ENCODE data around the gene C3orf52. TPM values are rescaled to one million over a fixed set of nuclear protein-coding genes. Genes with fewer than 3 reads are reported as not detected.
A peak's percentile ranks its signal among the peaks of the same experiment; 100 is the strongest.

Gene C3orf52
- total and polyA plus RNA-seq, 10 of the 15 experiments (the other 5 are each of a cell fraction or from before 2014, with no cell fraction given) = 0.15 to 1.9 (median 0.73) TPM

DNA sequence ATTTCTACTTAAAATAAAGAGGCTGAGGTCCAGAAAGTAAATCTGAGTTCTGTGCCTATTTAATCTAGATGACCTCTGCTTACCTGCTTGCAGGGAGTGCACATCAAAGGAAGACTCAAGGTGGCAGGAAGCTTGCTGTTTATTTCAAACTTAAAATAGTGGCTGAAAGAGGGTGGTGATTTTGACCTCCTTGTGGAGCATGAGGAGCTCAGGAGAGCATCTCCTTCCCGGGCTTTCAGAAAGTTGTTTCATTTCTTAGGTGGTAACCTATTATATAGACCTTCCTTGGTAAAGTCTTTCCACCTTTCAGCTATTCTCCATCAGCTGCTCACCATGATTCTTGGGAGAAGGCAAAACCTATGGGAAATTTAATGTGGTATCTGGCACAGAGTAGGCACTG, 46.4 kb downstream of the C3orf52 start (continued):
- TF ChIP-seq TARDBP (IDR thresholded peaks at IDR 0.05; ENCODE audit: borderline replicate concordance) (no peak), POLR2AphosphoS2 (IDR thresholded peaks at IDR 0.05; ENCODE audit: low read depth, low read length) (peak; percentile 13; the same call in 1 of the 2 replicates), HDAC6 (IDR thresholded peaks at IDR 0.05; ENCODE audit: unreplicated experiment) (no peak), TCF3 (IDR thresholded peaks at IDR 0.05; ENCODE audit: borderline replicate concordance, insufficient read depth, low read depth, low read length) (no peak), MTA3 (IDR thresholded peaks at IDR 0.05; ENCODE audit: borderline replicate concordance, low read length) (no peak), SIX5 (IDR thresholded peaks at IDR 0.05; ENCODE audit: low read depth, low read length, severe bottlenecking) (peak; percentile 1), SMAD1 (IDR thresholded peaks at IDR 0.05; ENCODE audit: low read depth, partially characterized antibody) (no peak), POU2F2 (IDR thresholded peaks at IDR 0.05; ENCODE audit: borderline replicate concordance, low read depth, low read length) (no peak), RBBP5 (conservative IDR thresholded peaks at IDR 0.05) (no peak), SMAD5 (IDR thresholded peaks at IDR 0.05; ENCODE audit: low read depth) (0 out of 2 replicates have a peak, but pooled peaks have one; percentile 11), ESRRA (IDR thresholded peaks at IDR 0.05; ENCODE audit: low read length) (no peak), CHD4 (IDR thresholded peaks at IDR 0.05) (no peak), RELB (IDR thresholded peaks at IDR 0.05; ENCODE audit: low read depth) (no peak), SUZ12 (IDR thresholded peaks at IDR 0.05; ENCODE audit: unreplicated experiment) (no peak), TCF7 (IDR thresholded peaks at IDR 0.05; ENCODE audit: borderline replicate concordance) (0 out of 2 replicates have a peak, but pooled peaks have one; percentile 25), ZNF207 (IDR thresholded peaks at IDR 0.05; ENCODE audit: borderline replicate concordance) (no peak), ETV6 (conservative IDR thresholded peaks at IDR 0.05 in 1 of 2, IDR thresholded peaks at IDR 0.05 in 1 of 2; ENCODE audit: borderline replicate concordance in 1 of 2, low read depth in 1 of 2) (no peak), RAD21 (IDR thresholded peaks at IDR 0.05; ENCODE audit: insufficient read depth, low read depth, low read length) (0 out of 2 replicates have a peak, but pooled peaks have one; percentile 3), EED (IDR thresholded peaks at IDR 0.05; ENCODE audit: low read depth) (no peak), ATF2 (IDR thresholded peaks at IDR 0.05; ENCODE audit: low read length) (no peak), ZNF217 (IDR thresholded peaks at IDR 0.05) (no peak), SUPT20H (IDR thresholded peaks at IDR 0.05; ENCODE audit: borderline replicate concordance, control insufficient read depth, low read depth, low read length) (no peak)
- TF ChIP-seq, protein P1, sequence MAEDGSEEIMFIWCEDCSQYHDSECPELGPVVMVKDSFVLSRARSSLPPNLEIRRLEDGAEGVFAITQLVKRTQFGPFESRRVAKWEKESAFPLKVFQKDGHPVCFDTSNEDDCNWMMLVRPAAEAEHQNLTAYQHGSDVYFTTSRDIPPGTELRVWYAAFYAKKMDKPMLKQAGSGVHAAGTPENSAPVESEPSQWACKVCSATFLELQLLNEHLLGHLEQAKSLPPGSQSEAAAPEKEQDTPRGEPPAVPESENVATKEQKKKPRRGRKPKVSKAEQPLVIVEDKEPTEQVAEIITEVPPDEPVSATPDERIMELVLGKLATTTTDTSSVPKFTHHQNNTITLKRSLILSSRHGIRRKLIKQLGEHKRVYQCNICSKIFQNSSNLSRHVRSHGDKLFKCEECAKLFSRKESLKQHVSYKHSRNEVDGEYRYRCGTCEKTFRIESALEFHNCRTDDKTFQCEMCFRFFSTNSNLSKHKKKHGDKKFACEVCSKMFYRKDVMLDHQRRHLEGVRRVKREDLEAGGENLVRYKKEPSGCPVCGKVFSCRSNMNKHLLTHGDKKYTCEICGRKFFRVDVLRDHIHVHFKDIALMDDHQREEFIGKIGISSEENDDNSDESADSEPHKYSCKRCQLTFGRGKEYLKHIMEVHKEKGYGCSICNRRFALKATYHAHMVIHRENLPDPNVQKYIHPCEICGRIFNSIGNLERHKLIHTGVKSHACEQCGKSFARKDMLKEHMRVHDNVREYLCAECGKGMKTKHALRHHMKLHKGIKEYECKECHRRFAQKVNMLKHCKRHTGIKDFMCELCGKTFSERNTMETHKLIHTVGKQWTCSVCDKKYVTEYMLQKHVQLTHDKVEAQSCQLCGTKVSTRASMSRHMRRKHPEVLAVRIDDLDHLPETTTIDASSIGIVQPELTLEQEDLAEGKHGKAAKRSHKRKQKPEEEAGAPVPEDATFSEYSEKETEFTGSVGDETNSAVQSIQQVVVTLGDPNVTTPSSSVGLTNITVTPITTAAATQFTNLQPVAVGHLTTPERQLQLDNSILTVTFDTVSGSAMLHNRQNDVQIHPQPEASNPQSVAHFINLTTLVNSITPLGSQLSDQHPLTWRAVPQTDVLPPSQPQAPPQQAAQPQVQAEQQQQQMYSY (CRISPR knock-in tag; IDR thresholded peaks at IDR 0.05) = peak; percentile 78
